HG03025 (cell line): Measurements from ENCODE around the gene ADGRV1.
"Not testable (repeated sequence)": the region's sequence is repeated elsewhere in the genome, so short reads cannot be mapped to it uniquely, and the experiment has no call there.

ENCODE experiments used
- ATAC-seq: cut with Tn5 transposase; IDR thresholded peaks from one replicate; pipeline ENCODE4 v1.9.1; 2021; ENCODE audit warnings: mild to moderate bottlenecking, moderate library complexity; ENCODE audit not compliant: unreplicated experiment, low FRiP score

ADGRV1 gene

DNA sequence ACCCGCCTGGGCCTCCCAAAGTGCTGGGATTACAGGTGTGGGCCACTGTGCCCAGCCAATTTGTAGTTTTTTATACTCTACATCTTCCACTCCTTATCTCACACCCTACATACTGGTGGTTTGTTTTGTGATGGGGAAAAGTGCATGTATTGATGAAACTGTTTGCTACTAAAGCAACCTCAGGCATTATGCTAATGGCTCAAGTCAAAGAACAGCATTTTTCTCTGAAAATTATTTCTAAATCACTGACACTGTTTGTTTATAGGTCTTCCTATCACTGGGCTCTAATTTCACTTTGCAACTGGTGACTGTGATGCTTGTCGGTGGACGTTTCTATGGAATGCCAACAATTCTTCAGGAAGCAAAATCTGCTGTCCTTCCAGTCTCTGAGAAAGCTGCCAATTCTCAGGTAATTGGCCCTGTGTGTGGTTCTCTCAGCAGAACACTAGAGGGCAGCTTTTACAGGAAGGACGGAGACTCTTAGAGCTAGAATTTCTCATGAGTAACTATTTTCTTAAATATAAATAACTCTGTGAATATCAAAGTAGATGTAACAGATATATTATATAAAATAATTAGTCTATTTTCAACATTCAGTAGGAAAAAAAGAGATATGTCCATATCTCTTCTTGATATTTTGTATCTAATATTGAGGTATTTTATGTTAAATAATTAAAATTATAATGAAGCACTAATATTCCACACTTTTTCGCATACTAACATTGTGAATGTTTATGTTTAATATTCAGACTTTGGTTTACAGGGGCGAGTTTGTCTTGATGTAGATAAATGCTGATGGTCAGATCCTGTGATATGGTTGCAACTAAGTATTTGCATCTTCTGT lies 244.1 kb downstream of the ADGRV1 start:
- ATAC-seq = peak; percentile 71

DNA sequence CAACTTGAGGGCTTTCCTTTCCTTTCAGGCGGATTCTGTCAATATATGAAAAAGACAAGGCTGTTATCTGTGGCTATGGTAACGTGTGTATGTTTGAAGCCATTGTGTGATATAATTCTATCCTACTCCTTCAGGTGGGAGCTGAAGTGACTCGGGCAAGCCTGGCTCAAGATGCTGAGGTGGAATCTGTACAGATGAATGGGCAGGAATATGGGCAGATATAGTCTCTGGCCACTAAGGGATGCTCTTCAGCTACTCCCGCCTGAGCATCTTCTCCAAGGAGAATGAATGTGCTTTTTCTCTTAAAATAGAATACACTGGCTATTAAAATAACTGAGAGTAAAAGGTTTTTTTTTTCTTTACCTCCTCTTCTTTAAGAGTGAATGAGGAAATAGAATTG lies 244.8 kb downstream of the ADGRV1 start:
- ATAC-seq = no peak

GRCh38 chr5:90803876-90804275 lies 245.3 kb downstream of the ADGRV1 start:
- no peak for ATAC-seq

DNA sequence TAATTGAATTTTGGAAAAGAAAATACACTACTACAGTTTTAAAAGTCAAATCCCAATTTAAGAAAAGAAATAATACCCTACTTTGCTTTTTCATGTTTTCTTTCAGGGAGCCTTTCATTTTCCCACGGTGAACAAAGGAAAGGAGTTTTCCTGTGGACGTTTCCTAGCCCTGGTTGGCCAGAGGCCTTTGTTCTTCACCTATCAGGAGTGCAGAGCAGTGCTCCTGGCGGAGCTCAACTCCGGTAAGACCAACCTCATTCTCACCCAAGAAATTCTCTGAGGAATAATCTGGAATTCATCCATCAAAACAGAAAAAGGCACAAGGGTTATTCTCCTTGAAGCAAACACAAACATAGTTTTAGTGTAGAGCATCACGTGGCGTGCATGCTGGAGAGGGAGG lies 248.9 kb downstream of the ADGRV1 start:
- no peak for ATAC-seq

DNA sequence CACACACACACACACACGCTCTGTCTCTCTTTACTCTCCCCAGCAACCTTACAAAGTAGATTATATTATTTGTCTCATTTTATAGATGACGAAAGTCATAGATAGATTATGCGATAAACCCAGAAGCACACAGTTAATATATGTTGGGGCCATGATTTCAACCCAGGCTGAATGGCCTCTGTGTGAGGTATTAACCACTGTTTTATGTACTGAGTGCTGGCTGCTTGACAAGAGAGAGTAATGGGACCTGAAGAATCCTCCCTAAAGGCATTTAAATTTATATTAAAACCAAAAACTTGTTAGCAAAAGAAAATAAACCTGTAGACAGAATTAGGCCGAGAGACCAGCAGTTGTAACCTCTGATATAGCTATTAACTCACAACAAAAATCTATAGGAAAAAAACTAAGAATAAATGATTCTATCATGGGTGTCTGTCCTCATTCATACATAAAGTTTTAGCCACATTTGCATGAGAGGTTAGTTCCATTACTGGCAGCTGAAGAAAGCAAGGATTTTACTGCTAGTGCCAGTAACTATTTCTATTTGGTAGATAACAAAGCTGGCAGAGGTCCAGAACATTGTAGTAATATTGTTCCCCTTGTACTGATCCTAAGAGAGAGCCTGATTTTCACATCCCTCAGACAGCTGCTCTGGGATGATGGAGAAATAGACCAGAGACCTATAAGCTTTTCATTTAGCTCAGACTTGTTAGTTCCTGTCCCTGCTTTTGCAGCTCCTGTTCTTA lies 250.9 kb downstream of the ADGRV1 start:
- no peak for ATAC-seq

- no peak for ATAC-seq
These were observed 251.6 kb downstream of the ADGRV1 start for GRCh38 chr5:90810211-90810610.

DNA sequence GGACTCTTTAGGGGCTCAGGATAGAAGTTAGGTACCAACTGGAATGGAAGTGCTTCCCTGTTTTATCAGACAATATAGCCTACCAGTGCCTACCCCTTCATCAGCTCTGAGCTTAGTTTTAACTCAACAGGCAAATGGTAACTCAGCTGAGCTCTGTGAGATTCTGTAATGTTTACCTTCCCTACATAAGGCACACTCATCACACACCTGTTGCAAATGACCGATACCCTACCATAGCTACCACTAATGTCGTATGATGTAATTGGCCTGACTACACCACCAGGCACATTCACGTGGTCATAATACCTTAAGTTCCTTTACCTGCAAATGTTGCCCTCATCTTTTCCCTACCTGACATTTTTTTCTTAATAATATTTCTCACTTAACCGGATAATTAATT lies 254.8 kb downstream of the ADGRV1 start:
- no peak for ATAC-seq

DNA sequence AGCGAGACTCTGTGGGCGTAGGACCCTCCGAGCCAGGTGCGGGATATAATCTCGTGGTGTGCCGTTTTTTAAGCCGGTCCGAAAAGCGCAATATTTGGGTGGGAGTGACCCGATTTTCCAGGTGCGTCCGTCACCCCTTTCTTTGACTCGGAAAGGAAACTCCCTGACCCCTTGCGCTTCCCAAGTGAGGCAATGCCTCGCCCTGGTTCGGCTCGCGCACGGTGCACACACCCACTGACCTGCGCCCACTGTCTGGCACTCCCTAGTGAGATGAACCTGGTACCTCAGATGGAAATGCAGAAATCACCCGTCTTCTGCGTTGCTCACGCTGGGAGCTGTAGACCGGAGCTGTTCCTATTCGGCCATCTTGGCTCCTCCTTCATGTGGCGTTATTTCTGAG lies 263.5 kb downstream of the ADGRV1 start:
- not testable (repeated sequence) for ATAC-seq

GRCh38 chr5:90824436-90824835 lies 265.8 kb downstream of the ADGRV1 start:
- no peak for ATAC-seq

DNA sequence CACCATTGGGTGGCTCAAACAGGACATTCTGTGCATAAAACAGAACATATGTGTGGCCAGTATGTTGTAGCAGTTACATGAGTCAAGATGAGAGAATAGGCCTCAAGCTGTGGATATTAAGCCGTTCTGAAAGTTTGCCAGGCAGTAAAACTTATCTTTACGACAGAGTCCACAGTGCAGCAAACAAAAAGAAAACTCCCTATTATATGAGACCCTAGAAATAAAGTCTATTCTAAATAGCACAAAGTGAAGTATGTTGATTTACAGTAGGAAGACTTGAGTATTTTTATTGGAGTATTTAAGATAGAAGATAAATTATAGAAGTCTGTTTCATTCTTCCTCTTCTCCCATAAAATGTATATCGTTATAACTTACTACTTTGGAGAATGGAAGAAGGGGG lies 271.5 kb downstream of the ADGRV1 start:
- no peak for ATAC-seq

DNA sequence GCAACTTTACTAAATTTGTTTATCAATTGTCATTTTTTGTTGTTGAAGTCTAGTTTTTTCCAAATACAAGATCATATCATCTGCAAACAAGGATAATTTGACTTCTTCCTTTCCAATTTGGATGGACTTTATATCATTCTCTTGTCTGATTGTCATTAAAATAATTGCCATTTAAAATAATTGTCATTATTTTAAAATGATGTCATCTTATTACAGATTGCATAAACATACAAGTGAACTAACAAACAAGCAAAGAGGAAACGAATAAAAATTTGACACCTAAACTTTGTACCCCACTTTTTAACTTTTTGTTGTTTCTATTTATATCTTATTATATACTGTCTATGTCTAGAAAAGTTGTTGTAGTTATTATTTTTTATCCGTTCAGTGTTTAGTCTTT lies 275.2 kb downstream of the ADGRV1 start:
- ATAC-seq = no peak

DNA sequence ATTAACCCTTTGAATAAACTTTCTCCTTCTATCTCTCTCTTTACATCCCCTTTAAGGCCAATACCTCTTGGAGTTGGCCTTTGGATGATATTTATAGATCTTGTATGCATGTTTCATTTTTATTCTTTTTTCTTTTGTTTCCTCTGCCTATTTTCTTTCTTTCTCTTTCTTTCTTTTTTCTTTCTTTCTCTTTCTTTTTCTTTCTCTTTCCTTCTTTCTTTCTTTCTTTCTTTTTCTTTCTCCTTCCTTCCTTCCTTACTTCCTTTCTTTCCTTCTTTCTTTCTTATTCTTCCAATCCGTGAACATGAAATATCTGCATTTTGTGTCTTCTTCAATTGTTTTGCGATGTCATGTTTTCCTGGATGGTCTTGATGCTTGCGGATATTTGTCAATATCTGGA lies 276.1 kb downstream of the ADGRV1 start:
- no peak for ATAC-seq

DNA sequence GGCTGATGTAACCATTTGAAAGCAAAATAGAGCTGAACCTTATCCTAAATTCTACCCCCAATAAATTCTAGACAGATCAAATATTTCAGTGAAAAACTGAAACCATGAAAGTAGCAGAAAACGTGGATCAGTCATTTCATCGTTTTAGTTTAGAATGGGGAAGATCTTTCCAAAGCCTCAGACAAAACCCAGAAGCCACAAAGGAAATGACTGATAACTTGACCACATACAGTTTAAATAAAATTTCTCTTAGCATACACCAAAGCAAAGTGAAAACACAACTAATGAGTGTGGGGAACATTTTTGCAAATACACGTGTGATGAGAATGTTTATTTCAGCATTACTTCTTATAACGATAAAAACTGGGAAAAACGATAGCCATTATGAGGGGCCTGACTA lies 284.8 kb downstream of the ADGRV1 start:
- no peak for ATAC-seq

DNA sequence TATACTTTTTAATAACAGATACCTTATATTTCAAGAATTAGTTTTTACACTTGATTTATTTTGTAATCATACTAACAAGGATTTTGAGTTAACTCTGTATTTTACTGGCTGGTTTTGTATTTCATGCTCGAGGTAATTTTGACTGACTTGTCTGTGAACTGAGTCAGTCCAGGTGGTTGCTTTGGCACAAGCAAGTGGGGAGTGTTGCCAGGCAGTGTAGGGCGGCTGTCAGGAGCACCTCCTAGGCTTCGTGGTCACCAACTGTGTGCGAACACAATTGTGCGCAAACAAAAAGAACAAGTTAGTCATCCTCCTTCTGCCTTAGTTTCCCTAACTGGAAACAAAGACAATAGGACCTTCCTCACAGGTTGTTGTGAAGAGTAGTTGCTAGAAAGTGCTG lies 286.3 kb downstream of the ADGRV1 start:
- no peak for ATAC-seq

DNA sequence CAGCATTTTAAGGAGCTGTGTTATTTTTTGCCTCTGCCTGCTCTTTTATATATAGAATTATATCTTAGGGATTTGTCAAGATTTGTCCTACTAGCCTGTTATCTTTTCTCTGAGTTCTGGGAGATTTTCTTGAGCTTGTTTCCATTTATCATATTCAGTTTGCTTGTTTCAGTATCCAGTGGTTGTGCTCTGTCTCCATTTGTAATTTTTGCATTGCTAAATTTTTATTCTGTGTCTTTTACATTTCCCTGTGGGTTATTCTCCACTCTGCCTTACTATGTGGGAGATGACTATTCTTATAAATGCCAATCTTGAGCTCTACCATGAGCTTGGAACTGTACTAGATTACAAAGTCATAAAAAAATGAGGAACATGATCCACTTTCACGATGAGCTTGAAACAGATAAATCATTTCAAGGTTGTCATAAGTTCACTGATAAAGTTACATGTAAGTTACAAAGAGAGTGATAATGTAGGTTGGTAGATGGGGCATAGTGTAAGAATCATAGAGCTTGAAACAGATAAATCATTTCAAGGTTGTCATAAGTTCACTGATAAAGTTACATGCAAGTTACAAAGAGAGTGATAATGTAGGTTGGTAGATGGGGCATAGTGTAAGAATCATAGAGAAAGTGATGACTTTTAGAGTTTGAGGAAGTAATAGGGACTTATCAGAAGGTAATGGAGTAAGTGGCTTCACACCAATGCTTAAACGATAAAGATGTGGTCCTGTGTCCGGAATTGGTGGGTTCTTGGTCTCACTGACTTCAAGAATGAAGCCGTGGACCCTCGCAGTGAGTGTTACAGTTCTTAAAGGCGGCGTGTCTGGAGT lies 287.3 kb downstream of the ADGRV1 start:
- ATAC-seq = no peak

DNA sequence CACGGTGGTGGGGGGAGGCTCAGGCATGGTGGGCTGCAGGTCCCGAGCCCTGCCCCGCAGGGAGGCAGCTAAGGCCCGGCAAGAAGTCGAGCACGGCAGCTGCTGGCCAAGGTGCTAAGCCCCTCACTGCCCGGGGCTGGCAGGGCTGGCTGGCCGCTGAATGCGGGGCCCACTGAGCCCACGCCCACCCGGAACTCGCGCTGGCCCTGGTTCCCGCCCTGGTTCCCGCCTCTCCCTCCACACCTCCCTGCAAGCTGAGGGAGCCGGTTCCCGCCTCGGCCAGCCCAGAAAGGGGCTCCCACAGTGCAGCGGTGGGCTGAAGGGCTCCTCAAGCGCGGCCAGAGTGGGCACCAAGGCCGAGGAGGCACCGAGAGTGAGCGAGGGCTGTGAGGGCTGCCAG lies 289.0 kb downstream of the ADGRV1 start:
- ATAC-seq = not testable (repeated sequence)

- no peak for ATAC-seq
These were observed 291.3 kb downstream of the ADGRV1 start for GRCh38 chr5:90849939-90850338.

DNA sequence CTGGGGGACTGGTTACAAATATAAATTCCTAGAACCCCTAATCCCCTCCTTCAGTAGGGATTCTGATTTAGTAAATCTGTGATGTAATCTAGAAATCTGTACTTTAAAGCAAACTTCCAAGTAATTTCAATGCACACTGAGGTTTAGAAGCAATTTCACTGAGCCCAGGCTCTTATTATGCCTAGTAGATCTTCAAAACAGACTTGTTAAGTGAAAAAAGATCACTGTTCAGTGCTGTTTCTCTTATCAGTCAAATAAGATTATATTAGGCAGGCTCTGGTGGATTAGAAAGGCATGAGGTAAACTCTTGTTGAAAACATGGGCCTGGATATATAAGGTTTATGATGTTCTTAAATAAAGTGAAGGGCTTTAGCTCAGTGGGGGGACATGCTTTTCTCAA lies 293.9 kb downstream of the ADGRV1 start:
- no peak for ATAC-seq

DNA sequence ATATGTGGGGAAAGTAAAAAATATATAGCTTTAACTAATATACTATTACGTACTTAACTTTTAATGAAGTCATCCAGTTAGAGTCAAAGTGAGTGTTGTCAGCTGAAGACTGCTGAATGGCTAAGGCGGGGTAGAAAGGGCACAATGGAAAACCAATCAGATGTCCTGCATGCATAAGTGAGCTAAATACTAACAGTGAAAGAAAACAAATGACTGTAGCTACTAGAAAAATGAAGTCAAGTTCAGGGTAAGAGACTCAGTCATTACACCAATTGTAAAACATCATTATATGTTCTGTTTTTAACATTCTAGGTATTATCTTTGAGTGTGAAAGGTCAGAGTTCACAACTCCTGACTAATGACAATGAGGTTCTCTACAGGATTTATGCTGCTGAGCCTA lies 295.2 kb downstream of the ADGRV1 start:
- no peak for ATAC-seq

DNA sequence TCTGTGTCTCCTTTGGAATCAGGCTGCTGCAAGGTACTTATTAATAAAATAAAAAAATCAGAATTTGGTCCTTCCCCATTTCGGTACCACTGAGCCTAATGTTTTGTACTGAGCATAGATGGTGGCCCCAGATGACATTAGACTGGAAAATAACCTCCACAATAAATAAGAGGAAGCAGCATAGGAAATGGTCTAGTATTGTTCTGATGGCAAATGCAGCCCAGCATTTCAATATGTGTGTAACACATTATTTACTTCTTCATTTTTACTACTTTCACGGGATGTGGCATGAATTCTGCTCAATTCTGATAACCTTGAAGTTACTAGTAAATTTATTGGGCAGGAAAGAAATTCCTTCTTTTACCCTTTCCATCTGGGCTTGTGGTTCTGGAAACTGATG lies 295.6 kb downstream of the ADGRV1 start:
- no peak for ATAC-seq
